Measurements from ENCODE around the gene ALPI.

DNA sequence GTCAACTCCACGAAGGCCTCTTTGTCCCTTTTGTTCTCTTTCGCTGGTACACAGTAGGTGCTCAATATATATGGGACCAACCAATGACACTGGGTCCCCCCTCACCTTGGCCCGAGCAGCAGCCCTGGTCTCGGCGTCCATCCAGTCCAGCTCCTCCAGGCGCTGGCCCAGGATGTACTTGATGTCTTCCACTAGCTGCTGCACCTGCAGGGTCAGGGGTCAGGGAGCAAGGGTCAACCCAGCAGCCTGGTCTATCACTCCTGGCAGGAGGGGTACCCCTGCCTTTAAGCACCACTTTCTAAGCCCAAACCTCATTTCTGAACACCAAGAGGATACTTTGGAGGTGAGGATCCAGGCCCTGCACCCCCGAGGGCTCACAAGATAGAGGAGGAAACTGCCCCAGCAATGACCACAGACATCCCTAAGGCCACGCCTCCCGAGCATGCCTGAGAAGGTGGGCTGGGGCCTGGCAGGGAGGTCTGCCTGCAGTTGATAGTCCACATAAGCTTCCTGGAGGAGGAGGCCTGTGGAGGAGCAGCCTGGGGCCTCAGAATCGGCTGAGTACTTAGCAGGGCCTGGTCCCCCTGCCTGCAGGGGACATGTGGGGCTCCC, 27.5 kb downstream of the ALPI start:
- TF ChIP-seq, protein P1, sequence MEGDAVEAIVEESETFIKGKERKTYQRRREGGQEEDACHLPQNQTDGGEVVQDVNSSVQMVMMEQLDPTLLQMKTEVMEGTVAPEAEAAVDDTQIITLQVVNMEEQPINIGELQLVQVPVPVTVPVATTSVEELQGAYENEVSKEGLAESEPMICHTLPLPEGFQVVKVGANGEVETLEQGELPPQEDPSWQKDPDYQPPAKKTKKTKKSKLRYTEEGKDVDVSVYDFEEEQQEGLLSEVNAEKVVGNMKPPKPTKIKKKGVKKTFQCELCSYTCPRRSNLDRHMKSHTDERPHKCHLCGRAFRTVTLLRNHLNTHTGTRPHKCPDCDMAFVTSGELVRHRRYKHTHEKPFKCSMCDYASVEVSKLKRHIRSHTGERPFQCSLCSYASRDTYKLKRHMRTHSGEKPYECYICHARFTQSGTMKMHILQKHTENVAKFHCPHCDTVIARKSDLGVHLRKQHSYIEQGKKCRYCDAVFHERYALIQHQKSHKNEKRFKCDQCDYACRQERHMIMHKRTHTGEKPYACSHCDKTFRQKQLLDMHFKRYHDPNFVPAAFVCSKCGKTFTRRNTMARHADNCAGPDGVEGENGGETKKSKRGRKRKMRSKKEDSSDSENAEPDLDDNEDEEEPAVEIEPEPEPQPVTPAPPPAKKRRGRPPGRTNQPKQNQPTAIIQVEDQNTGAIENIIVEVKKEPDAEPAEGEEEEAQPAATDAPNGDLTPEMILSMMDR (IDR thresholded peaks at IDR 0.05; ENCODE audit: low read depth, low read length): no peak
- no peak for TF ChIP-seq EZH2phosphoT487 (IDR thresholded peaks at IDR 0.05; ENCODE audit: low read depth)
